Activated CD8-positive, alpha-beta memory T cell treated with anti-CD3 and anti-CD28 coated beads, Interleukin-2, amount 10 ng/mL, durations not matched to agents 7 days and 5 days (primary cell): ENCODE measurements around the gene CIROP. TPM values are rescaled to one million over a fixed set of nuclear protein-coding genes. Genes with fewer than 3 reads are reported as not detected.

Experiments
- ATAC-seq: fragments of 150-1000 bp; cut with Tn5 transposase; one replicate; pipeline ENCODE4 v1.10.0; 2021; ENCODE audit warnings: moderate library complexity
- CTCF ChIA-PET: fragments of 350-600 bp; sonication (Branson Sonifier 250); formaldehyde crosslinking; loops from one replicate; lab custom pipeline; 2021; ENCODE audit warnings: antibody characterized with exemption; lab: Charles Lee
- DNase-seq: peaks from one replicate; pipeline ENCODE4 v3.0.0-alpha.2; 2020
- H3K27ac Mint-ChIP-seq: one replicate; pipeline ENCODE4 v1.8.0; 2021; ENCODE audit warnings: mild to moderate bottlenecking, mixed read lengths
- H3K27me3 Mint-ChIP-seq: one replicate; pipeline ENCODE4 v1.8.0; 2021; ENCODE audit warnings: mixed read lengths
- H3K36me3 Mint-ChIP-seq: one replicate; pipeline ENCODE4 v1.8.0; 2021; ENCODE audit warnings: mild to moderate bottlenecking, mixed read lengths
- H3K4me1 Mint-ChIP-seq: one replicate; pipeline ENCODE4 v1.8.0; 2021; ENCODE audit warnings: mixed read lengths
- H3K4me3 Mint-ChIP-seq: one replicate; pipeline ENCODE4 v1.8.0; 2021; ENCODE audit warnings: mild to moderate bottlenecking, moderate library complexity, mixed read lengths
- H3K9me3 Mint-ChIP-seq: one replicate; pipeline ENCODE4 v1.8.0; 2022; ENCODE audit warnings: low read depth, mixed read lengths
- total RNA-seq, 2 experiments: library from RNA; stranded (reverse); gene quantifications; one replicate each; pipeline ENCODE4 v1.2.3, GENCODE V29; 2021

The CIROP gene
- not detected for total RNA-seq

GRCh38 chr14:23104591-23105347 lies at the start of gene CIROP:
CIROP (minus strand) TSS chr14:23104989; CDS start chr14:23104920, 69 bp downstream.
- CTCF ChIA-PET, result interaction anchor here (1.9 kb wide), 1 partner anchor 15 kb away, joined by 7 read pairs; no protein-coding TSS in a partner anchor
- no peaks in the 10 kb centered on the region for H3K36me3 Mint-ChIP-seq
- no peaks in the 10 kb centered on the region for H3K4me1 Mint-ChIP-seq
- DNase-seq (no peak), ATAC-seq (no peak)
- H3K9me3 Mint-ChIP-seq, result no peaks in the 10 kb centered on the region
- no peak within 1 kb of the TSS for H3K4me3 Mint-ChIP-seq
- peaks cover 2% of the 10 kb centered on the region for H3K27me3 Mint-ChIP-seq
- H3K27ac Mint-ChIP-seq, result no peak within 1 kb of the TSS

- CTCF ChIA-PET, result no interaction called here
- peaks cover 19% of the 10 kb centered on the region for H3K27me3 Mint-ChIP-seq
- no peaks in the 10 kb centered on the region for H3K36me3 Mint-ChIP-seq
- H3K4me1 Mint-ChIP-seq, result no peaks in the 10 kb centered on the region
- H3K27ac Mint-ChIP-seq, result no peak overlapping the region
- ATAC-seq (no peak), DNase-seq (no peak)
- no peak overlapping the region for H3K4me3 Mint-ChIP-seq
- no peaks in the 10 kb centered on the region for H3K9me3 Mint-ChIP-seq
Measured at GRCh38 chr14:23153851-23154796, 49.3 kb upstream of the CIROP start.

GRCh38 chr14:23151342-23151741 lies 46.6 kb upstream of the CIROP start:
- Mint-ChIP-seq H3K4me3 (no peak overlapping the region), H3K4me1 (no peaks in the 10 kb centered on the region), H3K36me3 (no peaks in the 10 kb centered on the region), H3K27me3 (peaks cover 7% of the 10 kb centered on the region), H3K27ac (no peak overlapping the region), H3K9me3 (no peaks in the 10 kb centered on the region)
- DNase-seq (no peak), ATAC-seq (no peak)
- CTCF ChIA-PET, result interaction anchor here (4.0 kb wide), 1 partner anchor 30 kb away, joined by 17 read pairs; no protein-coding TSS in a partner anchor

GRCh38 chr14:23149745-23150144 lies 45.0 kb upstream of the CIROP start:
- Mint-ChIP-seq H3K4me3 (no peak overlapping the region), H3K27ac (no peak overlapping the region), H3K36me3 (no peaks in the 10 kb centered on the region), H3K27me3 (peaks cover 4% of the 10 kb centered on the region), H3K4me1 (no peaks in the 10 kb centered on the region), H3K9me3 (no peaks in the 10 kb centered on the region)
- CTCF ChIA-PET, result interaction anchor here (4.0 kb wide), 1 partner anchor 28 kb away, joined by 17 read pairs; no protein-coding TSS in a partner anchor
- no peak for DNase-seq
- no peak for ATAC-seq

GRCh38 chr14:23148591-23149249 lies 43.9 kb upstream of the CIROP start:
- Mint-ChIP-seq H3K4me1 (no peaks in the 10 kb centered on the region), H3K36me3 (no peaks in the 10 kb centered on the region), H3K27ac (no peak overlapping the region), H3K9me3 (no peaks in the 10 kb centered on the region), H3K4me3 (no peak overlapping the region), H3K27me3 (peaks cover under 1% of the 10 kb centered on the region)
- CTCF ChIA-PET, result interaction anchor here (4.0 kb wide), 1 partner anchor 27 kb away, joined by 17 read pairs; no protein-coding TSS in a partner anchor
- DNase-seq (no peak), ATAC-seq (no peak)

GRCh38 chr14:23147676-23148075 lies 42.9 kb upstream of the CIROP start:
- H3K36me3 Mint-ChIP-seq, result no peaks in the 10 kb centered on the region
- DNase-seq (no peak), ATAC-seq (no peak)
- no peak overlapping the region for H3K4me3 Mint-ChIP-seq
- CTCF ChIA-PET, result no interaction called here
- no peaks in the 10 kb centered on the region for H3K4me1 Mint-ChIP-seq
- no peaks in the 10 kb centered on the region for H3K9me3 Mint-ChIP-seq
- H3K27ac Mint-ChIP-seq, result no peak overlapping the region
- H3K27me3 Mint-ChIP-seq, result no peaks in the 10 kb centered on the region

GRCh38 chr14:23146980-23147379 lies 42.2 kb upstream of the CIROP start:
- Mint-ChIP-seq H3K4me3 (no peak overlapping the region), H3K4me1 (no peaks in the 10 kb centered on the region), H3K27me3 (no peaks in the 10 kb centered on the region), H3K9me3 (no peaks in the 10 kb centered on the region), H3K27ac (no peak overlapping the region), H3K36me3 (no peaks in the 10 kb centered on the region)
- no peak for DNase-seq
- CTCF ChIA-PET, result interaction anchor here (0.8 kb wide), 1 partner anchor 35 kb away, joined by 3 read pairs; no protein-coding TSS in a partner anchor
- ATAC-seq, result no peak

GRCh38 chr14:23146351-23146910 lies 41.6 kb upstream of the CIROP start:
- DNase-seq, result no peak
- Mint-ChIP-seq H3K27me3 (peaks cover 2% of the 10 kb centered on the region), H3K36me3 (no peaks in the 10 kb centered on the region), H3K4me1 (no peaks in the 10 kb centered on the region), H3K9me3 (no peaks in the 10 kb centered on the region), H3K4me3 (no peak overlapping the region), H3K27ac (no peak overlapping the region)
- ATAC-seq, result no peak
- CTCF ChIA-PET, result interaction anchor here (0.8 kb wide), 1 partner anchor 34 kb away, joined by 3 read pairs; no protein-coding TSS in a partner anchor

GRCh38 chr14:23145794-23146350 lies 41.1 kb upstream of the CIROP start:
- Mint-ChIP-seq H3K36me3 (no peaks in the 10 kb centered on the region), H3K4me1 (no peaks in the 10 kb centered on the region), H3K27ac (no peak overlapping the region), H3K27me3 (peaks cover 2% of the 10 kb centered on the region), H3K4me3 (no peak overlapping the region), H3K9me3 (no peaks in the 10 kb centered on the region)
- DNase-seq (no peak), ATAC-seq (no peak)
- CTCF ChIA-PET, result interaction anchor here (0.8 kb wide), 1 partner anchor 34 kb away, joined by 3 read pairs; no protein-coding TSS in a partner anchor

GRCh38 chr14:23143911-23144310 lies 39.1 kb upstream of the CIROP start:
- H3K27ac Mint-ChIP-seq, result no peak overlapping the region
- H3K9me3 Mint-ChIP-seq, result no peaks in the 10 kb centered on the region
- H3K4me1 Mint-ChIP-seq, result no peaks in the 10 kb centered on the region
- H3K36me3 Mint-ChIP-seq, result no peaks in the 10 kb centered on the region
- H3K27me3 Mint-ChIP-seq, result peaks cover 2% of the 10 kb centered on the region
- DNase-seq (no peak), ATAC-seq (no peak)
- no peak overlapping the region for H3K4me3 Mint-ChIP-seq
- CTCF ChIA-PET, result no interaction called here

GRCh38 chr14:23142826-23143225 lies 38.0 kb upstream of the CIROP start:
- Mint-ChIP-seq H3K27me3 (peaks cover 2% of the 10 kb centered on the region), H3K4me1 (no peaks in the 10 kb centered on the region), H3K9me3 (no peaks in the 10 kb centered on the region), H3K27ac (no peak overlapping the region), H3K4me3 (no peak overlapping the region), H3K36me3 (no peaks in the 10 kb centered on the region)
- CTCF ChIA-PET, result interaction anchor here (1.0 to 1.9 kb wide), 2 partner anchors 9 to 22 kb away, joined by 3 to 6 read pairs; no protein-coding TSS in a partner anchor
- no peak for ATAC-seq
- DNase-seq, result no peak

GRCh38 chr14:23141706-23142444 lies 37.1 kb upstream of the CIROP start:
- Mint-ChIP-seq H3K36me3 (no peaks in the 10 kb centered on the region), H3K27ac (no peak overlapping the region), H3K4me1 (peaks cover 2% of the 10 kb centered on the region), H3K27me3 (peaks cover 2% of the 10 kb centered on the region), H3K4me3 (no peak overlapping the region), H3K9me3 (no peaks in the 10 kb centered on the region)
- CTCF ChIA-PET, result interaction anchor here (0.6 to 1.9 kb wide), 3 partner anchors 10 to 52 kb away, joined by 3 to 6 read pairs (median 3); no protein-coding TSS in a partner anchor
- ATAC-seq (no peak), DNase-seq (no peak)
